Measurements from ENCODE around the gene MYH7.

MYH7 gene

GRCh38 chr14:23366426-23366921 lies 69.0 kb downstream of the MYH7 start:
- no peak for DNase-seq (ENCODE audit: low spot score)

- no peak for DNase-seq (ENCODE audit: low spot score)
These were observed 69.6 kb downstream of the MYH7 start for GRCh38 chr14:23365732-23366425.

- DNase-seq (ENCODE audit: low spot score), result no peak
These were observed 70.3 kb downstream of the MYH7 start, which contains the start of gene EFS for GRCh38 chr14:23365036-23365731. TSS of gene EFS (minus strand) at chr14:23365172. CDS start at chr14:23365025, 147 bp downstream.

GRCh38 chr14:23364164-23365035 lies 71.1 kb downstream of the MYH7 start:
- DNase-seq (ENCODE audit: low spot score), result no peak

All from hematopoietic multipotent progenitor cell treated with erythropoietin and hydrocortisone succinate and interleukin-3 and kit ligand, for 15 days (in vitro differentiated cells).